Fibroblast of skin of abdomen (primary cell): ENCODE data around the gene SLC30A1. TPM values are rescaled to one million over a fixed set of nuclear protein-coding genes. Genes with fewer than 3 reads are reported as not detected.
"Not testable (repeated sequence)": the region's sequence is repeated elsewhere in the genome, so short reads cannot be mapped to it uniquely, and the experiment has no call there.

Experiments used
- DNase-seq: peaks from one replicate; pipeline ENCODE4 v3.0.0-alpha.2; 2013
- polyA plus RNA-seq, 2 experiments: library from polyadenylated mRNA; unstranded; fragments of 120-200 nt; gene quantifications; one replicate each; pipeline ENCODE4 v1.2.1, GENCODE V29; 2013; ENCODE audit not compliant: insufficient read length in 2 of 2

Gene SLC30A1, protein sequence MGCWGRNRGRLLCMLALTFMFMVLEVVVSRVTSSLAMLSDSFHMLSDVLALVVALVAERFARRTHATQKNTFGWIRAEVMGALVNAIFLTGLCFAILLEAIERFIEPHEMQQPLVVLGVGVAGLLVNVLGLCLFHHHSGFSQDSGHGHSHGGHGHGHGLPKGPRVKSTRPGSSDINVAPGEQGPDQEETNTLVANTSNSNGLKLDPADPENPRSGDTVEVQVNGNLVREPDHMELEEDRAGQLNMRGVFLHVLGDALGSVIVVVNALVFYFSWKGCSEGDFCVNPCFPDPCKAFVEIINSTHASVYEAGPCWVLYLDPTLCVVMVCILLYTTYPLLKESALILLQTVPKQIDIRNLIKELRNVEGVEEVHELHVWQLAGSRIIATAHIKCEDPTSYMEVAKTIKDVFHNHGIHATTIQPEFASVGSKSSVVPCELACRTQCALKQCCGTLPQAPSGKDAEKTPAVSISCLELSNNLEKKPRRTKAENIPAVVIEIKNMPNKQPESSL
- polyA plus RNA-seq (2013, experiment 1 of 2; ENCODE audit: insufficient read length) = 13.1 TPM
- 12.9 TPM for polyA plus RNA-seq (2013, experiment 2 of 2; ENCODE audit: insufficient read length)

GRCh38 chr1:211578640-211579439, at the start of gene SLC30A1:
TSS of gene SLC30A1 (minus strand) at chr1:211579161. CDS start at chr1:211578612, 549 bp downstream.
- peak; percentile 99 for DNase-seq

- DNase-seq = no peak
Observed at GRCh38 chr1:211628417-211628816, 49.5 kb upstream of the SLC30A1 start.

- DNase-seq = no peak
Observed at GRCh38 chr1:211627259-211627658, 48.3 kb upstream of the SLC30A1 start.

DNA sequence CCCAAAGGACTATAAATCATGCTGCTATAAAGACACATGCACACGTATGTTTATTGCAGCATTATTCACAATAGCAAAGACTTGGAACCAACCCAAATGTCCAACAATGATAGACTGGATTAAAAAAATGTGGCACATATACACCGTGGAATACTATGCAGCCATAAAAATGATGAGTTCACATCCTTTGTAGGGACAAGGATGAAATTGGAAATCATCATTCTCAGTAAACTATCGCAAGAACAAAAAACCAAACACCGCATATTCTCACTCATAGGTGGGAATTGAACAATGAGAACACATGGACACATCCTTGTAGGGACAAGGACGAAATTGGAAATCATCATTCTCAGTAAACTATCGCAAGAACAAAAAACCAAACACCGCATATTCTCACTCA, 46.9 kb upstream of the SLC30A1 start:
- not testable (repeated sequence) for DNase-seq

DNA sequence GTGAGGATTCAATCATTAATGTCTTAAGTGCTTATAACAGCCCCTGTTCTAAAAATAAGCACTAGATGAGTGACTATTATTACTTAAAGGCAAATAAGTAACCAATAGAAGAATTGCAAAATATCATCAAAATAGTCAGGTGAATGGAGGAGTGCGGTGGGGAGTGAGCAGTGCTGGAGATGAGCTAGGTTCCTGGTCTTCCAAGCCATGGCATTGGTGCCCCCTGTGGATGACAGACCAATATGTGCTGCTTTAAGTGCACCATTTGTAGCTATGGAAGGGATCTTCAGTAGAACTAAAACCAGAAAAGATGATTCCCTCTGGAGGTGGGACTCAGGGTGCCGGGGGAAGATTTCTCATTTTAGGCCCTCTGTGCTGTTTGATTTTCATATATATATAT, 46.1 kb upstream of the SLC30A1 start:
- no peak for DNase-seq

DNA sequence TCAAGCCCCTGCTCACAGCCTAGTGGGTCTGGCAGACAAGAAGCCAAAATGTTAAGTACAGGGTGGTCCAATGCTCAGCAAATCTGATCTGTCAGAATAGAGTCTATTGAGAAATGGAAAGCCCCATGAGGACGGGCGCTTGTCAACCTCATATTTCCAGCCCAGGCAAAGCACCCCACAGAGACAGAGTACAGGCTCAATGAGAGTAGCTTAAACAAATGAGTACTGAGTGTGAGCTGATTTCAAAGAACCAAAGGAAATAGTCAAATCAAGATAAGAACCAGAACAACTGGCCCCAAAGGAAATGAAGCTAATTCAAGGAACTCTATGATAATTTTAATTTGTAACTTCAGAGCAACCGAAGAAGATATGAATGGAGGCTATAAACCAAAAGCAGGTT, 44.6 kb upstream of the SLC30A1 start:
- no peak for DNase-seq

GRCh38 chr1:211621447-211622198, 42.7 kb upstream of the SLC30A1 start:
- DNase-seq = no peak

- no peak for DNase-seq
Observed at GRCh38 chr1:211620097-211620496, 41.1 kb upstream of the SLC30A1 start.

DNA sequence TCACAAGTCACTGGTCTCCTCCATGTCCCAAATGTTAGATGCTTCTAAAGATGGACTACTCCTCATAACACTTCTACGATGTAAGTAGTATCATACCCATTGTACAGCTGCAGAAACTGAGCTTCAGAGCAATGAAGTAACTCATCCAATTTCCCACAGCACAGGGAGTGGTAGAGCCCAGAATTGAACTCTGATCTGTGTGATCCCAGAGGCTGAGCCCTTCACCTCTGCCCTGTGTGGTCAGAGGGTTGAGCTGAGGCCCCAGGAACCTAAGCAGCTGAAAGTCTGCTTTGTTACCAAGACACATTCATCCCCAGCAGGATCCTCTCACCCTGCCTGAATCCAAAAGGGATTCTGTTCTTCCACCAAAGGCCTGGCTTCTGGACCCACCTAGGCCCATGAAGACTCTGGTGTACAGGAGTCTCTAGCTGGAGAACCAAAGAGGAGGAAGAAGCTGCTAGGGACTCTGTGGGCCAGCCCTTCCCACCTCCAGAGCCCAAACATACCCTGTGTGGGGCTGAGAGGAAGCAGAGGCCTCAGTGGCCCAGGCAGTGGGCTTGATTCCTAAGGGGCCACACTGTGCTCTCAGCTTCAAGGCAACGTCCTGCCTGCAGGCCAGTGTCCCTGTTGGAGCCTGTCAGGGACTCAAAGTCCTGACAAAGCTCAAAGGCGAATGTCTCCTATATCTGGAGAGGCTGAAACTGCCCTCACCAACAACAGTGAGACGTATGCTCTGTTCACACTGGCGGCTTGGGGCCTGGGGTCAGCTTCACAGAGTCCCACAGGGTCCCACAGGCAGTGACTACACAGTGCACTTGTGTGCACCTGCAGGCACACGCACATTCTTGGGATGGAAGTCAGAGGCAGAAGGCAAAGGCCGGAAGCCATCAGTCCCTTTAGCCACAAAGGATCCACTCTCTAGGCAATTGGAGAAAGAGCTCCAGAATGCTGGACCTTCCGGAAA, 40.4 kb upstream of the SLC30A1 start:
- DNase-seq = no peak

- no peak for DNase-seq
Observed at GRCh38 chr1:211616965-211617297, 38.0 kb upstream of the SLC30A1 start.

DNA sequence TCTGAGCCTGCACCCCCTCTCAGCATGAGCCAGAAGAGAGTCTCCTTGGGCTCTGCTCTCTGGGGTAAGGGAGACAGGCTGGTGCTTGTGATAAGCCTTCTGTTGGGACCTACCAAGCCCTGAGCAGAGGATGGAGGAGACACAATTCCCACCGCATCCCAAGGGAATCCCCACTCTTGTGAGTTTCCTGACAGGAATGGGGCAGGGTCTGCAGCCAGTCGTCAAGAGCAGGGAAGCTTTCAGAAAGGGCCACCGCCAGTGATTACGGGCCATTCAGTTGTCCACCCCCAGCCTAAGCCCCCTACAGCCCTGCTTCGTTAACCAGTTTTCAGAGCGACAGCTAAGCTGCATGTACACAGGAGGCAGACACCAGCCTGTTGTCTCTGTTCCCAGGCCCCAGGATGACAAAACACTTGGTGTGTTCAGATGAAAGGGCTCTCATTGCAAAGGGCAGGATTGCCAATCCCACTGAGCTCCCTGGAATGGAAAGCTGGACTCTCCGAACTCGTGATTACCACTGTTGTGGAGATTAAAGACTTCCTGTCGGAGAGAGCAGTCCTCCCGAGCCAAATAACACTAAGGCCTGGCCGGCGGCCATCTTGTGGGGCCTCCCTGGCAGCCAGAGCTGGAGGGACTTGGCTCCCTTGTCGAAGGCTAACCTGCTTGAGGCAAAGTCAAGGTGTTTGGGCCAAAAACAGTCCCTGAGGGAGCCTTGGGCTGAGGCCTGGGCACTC, 37.4 kb upstream of the SLC30A1 start:
- DNase-seq = no peak

DNA sequence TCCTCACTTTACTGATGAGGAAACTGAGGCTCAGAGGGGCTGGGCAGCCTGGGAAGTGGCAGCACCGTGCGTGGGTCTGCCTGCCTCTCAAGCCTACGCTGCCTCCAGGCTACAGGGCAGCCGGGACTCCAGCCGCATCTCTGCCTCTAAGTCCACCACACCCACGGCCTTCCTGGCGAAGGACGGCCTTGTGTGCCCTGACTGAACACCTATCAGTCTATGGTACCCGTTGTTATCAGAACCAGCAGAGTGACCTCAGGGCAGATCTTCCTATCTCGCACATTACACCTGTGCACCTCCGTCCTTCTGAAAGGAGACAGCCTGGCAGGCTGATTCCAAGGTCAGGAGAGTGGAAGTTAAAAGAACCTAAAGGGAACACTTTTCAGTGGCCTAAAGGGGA, 35.7 kb upstream of the SLC30A1 start:
- DNase-seq = no peak

DNA sequence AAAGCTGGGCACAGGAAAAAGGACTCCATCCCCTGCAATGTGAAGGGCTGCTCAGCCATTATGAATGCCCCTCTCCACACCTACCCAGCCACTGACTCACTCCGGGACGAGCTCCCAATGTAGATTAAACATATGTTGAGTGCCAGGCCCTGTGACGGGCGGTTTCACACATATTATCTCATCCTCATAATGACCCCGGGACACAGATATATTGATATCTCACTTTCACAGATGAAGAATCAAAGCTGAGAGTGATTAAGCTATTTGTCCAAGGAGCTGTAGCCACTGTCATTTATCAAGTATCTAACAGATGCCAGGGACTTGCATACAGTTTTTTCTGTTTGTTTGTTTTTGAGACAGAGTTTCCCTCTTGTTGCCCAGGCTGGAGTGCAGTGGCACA, 35.0 kb upstream of the SLC30A1 start:
- no peak for DNase-seq

- DNase-seq = peak; percentile 91
Observed at GRCh38 chr1:211613108-211613947, 34.4 kb upstream of the SLC30A1 start.

DNA sequence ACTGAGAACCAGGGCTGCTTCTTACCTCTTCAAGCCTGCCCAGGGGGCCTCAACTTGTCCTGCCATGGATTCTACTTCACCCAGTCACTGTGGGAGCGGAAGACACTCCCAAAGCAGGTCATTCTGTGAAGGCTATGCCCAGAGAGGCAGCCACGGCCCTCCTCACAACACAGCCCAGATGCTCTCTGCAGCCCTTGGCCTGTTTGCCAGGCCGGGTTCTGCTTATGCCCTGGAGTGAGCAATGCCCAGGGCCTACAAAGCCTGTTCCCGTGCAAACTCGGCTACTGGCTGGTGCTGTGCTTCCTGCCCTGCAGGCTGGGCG, 33.8 kb upstream of the SLC30A1 start:
- DNase-seq = no peak

- no peak for DNase-seq
Observed at GRCh38 chr1:211611818-211612217, 32.9 kb upstream of the SLC30A1 start.

DNA sequence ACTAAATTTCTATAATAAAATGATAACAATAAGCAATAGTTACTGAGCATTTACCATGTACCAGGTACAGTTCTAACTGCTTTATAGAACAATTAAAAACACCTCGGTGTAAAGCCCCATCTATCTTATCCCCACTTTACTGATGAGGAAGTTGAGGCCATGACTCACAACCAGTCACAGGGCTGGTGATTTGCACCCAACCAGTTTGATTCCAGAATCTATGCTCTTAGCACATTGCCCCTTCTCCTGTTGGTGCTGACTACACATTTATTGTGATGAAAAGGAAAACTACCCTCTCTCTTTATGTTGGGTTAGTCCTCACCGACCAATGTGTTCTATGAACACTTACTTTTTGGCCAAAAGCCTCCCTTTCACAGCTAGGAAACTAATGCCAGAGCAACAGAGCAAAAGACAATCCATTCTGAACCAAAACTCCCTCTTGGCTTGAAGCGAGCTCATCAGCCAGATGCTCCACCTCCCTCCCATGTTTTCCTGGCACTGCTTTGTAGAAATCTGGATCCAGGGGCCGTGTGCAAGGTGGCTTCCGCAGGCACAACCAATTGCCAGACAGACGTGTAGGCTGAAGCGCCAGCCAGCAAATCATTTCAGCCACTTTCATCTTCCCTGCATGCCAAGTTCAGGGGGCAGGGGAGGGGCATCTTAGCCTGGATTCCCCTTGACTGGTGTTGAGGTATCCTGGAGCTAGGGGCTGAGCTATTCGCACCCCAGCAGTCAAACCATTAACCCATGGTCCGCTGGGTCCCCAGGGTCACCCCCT, 32.0 kb upstream of the SLC30A1 start:
- DNase-seq = peak; percentile 63

DNA sequence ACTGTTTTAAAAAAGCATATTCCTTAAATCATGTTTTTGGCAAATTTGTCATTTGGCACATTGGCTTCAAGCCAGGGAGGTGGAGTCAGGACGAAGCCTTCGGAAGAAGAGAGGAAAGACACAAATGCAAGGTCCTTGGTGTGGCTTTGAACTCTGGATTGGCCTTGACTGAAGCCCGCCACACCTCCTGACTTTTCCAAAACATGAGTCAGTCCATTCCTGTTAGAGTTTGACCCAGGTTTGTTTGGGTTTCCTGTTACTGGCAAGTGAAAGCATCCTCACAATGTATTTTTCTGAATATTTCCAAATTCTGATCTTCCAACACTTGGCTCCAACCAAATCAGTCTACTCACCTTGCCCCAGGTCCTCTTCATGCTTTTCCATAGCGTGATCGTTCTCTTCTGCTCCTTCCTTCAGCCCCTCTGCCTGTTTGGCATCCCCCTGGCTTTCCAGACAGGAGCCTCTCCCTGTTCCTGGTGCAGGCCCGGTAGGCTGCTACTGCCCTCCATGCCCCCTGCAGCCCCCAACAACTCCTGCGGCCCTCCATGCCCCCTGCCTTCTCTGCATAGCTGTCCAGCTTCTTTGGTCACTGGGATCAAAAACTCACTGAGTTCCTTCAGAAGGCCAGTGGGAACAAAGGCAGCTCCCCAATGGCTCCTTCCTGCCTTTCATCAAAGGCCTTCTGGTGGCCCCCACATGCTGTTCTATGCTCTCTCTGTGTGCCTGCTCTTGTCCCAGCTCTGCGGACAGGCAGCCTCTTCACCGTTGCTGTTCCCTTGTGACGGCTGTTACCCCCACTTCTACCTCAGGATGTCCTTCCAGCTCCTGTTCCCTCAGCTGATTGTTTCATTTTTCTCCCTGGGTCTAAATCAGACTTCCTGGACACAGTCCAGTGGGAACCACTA, 30.4 kb upstream of the SLC30A1 start:
- DNase-seq = no peak
